Gastrocnemius medialis (tissue), 4 donors: ENCODE measurements around the gene MED4.

ENCODE experiments used
- CTCF ChIP-seq, 5 experiments: fragments of 450-650 bp in 3 of 5; fragments of 200-600 bp in 2 of 5; sonication (generic) in 2 of 5; IDR thresholded peaks in 4 of 5; conservative IDR thresholded peaks in 1 of 5; 1 replicate in 4 of 5; 2 replicates in 1 of 5; pipeline ENCODE4 v1.5.1; 2016 to 2019; ENCODE audit warnings: antibody characterized with exemption in 5 of 5, mild to moderate bottlenecking in 3 of 5, moderate library complexity in 3 of 5
- POLR2A ChIP-seq, 2 donors: fragments of 450-650 bp; IDR thresholded peaks; one replicate each; pipeline ENCODE4 v1.6.1; 2017; ENCODE audit warnings: antibody characterized with exemption in 2 of 2, mild to moderate bottlenecking in 2 of 2, moderate library complexity in 2 of 2

- no peak for TF ChIP-seq CTCF (IDR thresholded peaks at IDR 0.05 in 4 of 5, conservative IDR thresholded peaks at IDR 0.05 in 1 of 5)
- TF ChIP-seq POLR2A (IDR thresholded peaks at IDR 0.05), result no peak
Observed at GRCh38 chr13:48112896-48113755, 18.2 kb upstream of the MED4 start.
